GM23338 (cell line): Measurements from ENCODE around the gene EGLN2.

Source experiments
- CREB1 ChIP-seq: fragments of 250-450 bp; sonication (Bioruptor Pico); IDR thresholded peaks from 2 replicates; pipeline ENCODE4 v1.5.0; 2020; ENCODE audit warnings: low read depth, mild to moderate bottlenecking, moderate library complexity
- CTCF ChIP-seq, 2 experiments: fragments of 200-600 bp in 1 of 2; sonication (generic) in 1 of 2; conservative IDR thresholded peaks; 2 replicates each; pipeline versions ENCODE4 v1.5.1 to v1.6.1; 2016 to 2017; ENCODE audit warnings: antibody characterized with exemption in 2 of 2, low read depth in 2 of 2, mild to moderate bottlenecking in 2 of 2, moderate library complexity in 1 of 2
- ETS1 ChIP-seq: IDR thresholded peaks from 2 replicates; pipeline ENCODE4 v1.6.1; 2016; ENCODE audit warnings: antibody characterized with exemption
- EZH2 ChIP-seq: fragments of 200-600 bp; sonication (generic); IDR thresholded peaks from one replicate; pipeline ENCODE4 v1.8.0; 2017; ENCODE audit warnings: antibody characterized with exemption, mild to moderate bottlenecking, low read depth; ENCODE audit not compliant: unreplicated experiment
- EZH2phosphoT487 ChIP-seq: fragments of 200-600 bp; sonication (generic); IDR thresholded peaks from one replicate; pipeline ENCODE4 v1.8.1; 2018; ENCODE audit warnings: antibody characterized with exemption; ENCODE audit not compliant: unreplicated experiment
- JUNB ChIP-seq: IDR thresholded peaks from one replicate; pipeline ENCODE4 v1.6.1; 2016; ENCODE audit warnings: antibody characterized with exemption; ENCODE audit not compliant: unreplicated experiment
- NANOG ChIP-seq: IDR thresholded peaks from 2 replicates; pipeline ENCODE4 v1.6.1; 2016; ENCODE audit warnings: antibody characterized with exemption, borderline replicate concordance
- POLR2AphosphoS5 ChIP-seq: IDR thresholded peaks from 2 replicates; pipeline ENCODE4 v1.6.1; 2016; ENCODE audit warnings: antibody characterized with exemption, low read depth
- REST ChIP-seq: IDR thresholded peaks from one replicate; pipeline ENCODE4 v1.6.1; 2018; ENCODE audit warnings: antibody characterized with exemption; ENCODE audit not compliant: unreplicated experiment
- STAT1 ChIP-seq: IDR thresholded peaks from one replicate; pipeline ENCODE4 v1.6.1; 2016; ENCODE audit warnings: antibody characterized with exemption; ENCODE audit not compliant: unreplicated experiment
- ZNF114 ChIP-seq: fragments of 250-450 bp; sonication (Bioruptor Pico); IDR thresholded peaks from 2 replicates; pipeline ENCODE4 v1.5.0; 2020; ENCODE audit warnings: mild to moderate bottlenecking, moderate library complexity
- ZNF331 ChIP-seq: fragments of 250-450 bp; sonication (Bioruptor Pico); IDR thresholded peaks from 2 replicates; pipeline ENCODE4 v1.5.0; 2020; ENCODE audit warnings: low read depth, mild to moderate bottlenecking, moderate library complexity
- ZNF462 ChIP-seq: fragments of 250-450 bp; sonication (Bioruptor Pico); IDR thresholded peaks from 2 replicates; pipeline ENCODE4 v1.5.0; 2020; ENCODE audit warnings: mild to moderate bottlenecking, moderate library complexity

GRCh38 chr19:40805258-40805868 is 6.4 kb downstream of the EGLN2 start:
- TF ChIP-seq CTCF (conservative IDR thresholded peaks at IDR 0.05; ENCODE audit: low read depth in 2 of 2): no peak
- no peak for TF ChIP-seq EZH2
- no peak for TF ChIP-seq EZH2phosphoT487
- TF ChIP-seq REST: no peak
- TF ChIP-seq POLR2AphosphoS5: no peak
- no peak for TF ChIP-seq STAT1
- no peak for TF ChIP-seq JUNB
- TF ChIP-seq ETS1: no peak
- no peak for TF ChIP-seq CREB1 (CRISPR knock-in tag)
- no peak for TF ChIP-seq ZNF331
- no peak for TF ChIP-seq NANOG
- TF ChIP-seq ZNF114 (CRISPR knock-in tag): no peak
- no peak for TF ChIP-seq ZNF462
